CD4-positive, alpha-beta T cell treated with Interleukin-6 at 100 ng/mL for 8 hours (primary cell): ENCODE results near the gene C19orf53.
"Not testable (repeated sequence)": the region's sequence is repeated elsewhere in the genome, so short reads cannot be mapped to it uniquely, and the experiment has no call there.

Experiments used
- DNase-seq: peaks from one replicate; pipeline ENCODE4 v3.0.0-alpha.2; 2020; ENCODE audit warnings: mixed read lengths, low spot score

Gene C19orf53

GRCh38 chr19:13764101-13764807 lies 10.0 kb upstream of the C19orf53 start, which contains the start of gene MRI1:
Gene MRI1 (plus strand): TSS chr19:13764522. CDS start chr19:13764589, 67 bp downstream.
- peak; percentile 52 for DNase-seq

- no peak for DNase-seq
Measured at GRCh38 chr19:13764821-13765394, 9.3 kb upstream of the C19orf53 start.

GRCh38 chr19:13765395-13766094 lies 8.7 kb upstream of the C19orf53 start:
- no peak for DNase-seq

- no peak for DNase-seq
Measured at GRCh38 chr19:13766095-13766481, 8.2 kb upstream of the C19orf53 start.

- no peak for DNase-seq
Measured at GRCh38 chr19:13768510-13768909, 5.7 kb upstream of the C19orf53 start.

- DNase-seq = no peak
Measured at GRCh38 chr19:13770013-13770635, 4.1 kb upstream of the C19orf53 start.

- DNase-seq = no peak
Measured at GRCh38 chr19:13778398-13778797, 4.1 kb downstream of the C19orf53 start.

- no peak for DNase-seq
Measured at GRCh38 chr19:13778847-13779246, 4.6 kb downstream of the C19orf53 start.

GRCh38 chr19:13779794-13780193 lies 5.5 kb downstream of the C19orf53 start:
- DNase-seq = not testable (repeated sequence)

- no peak for DNase-seq
Measured at GRCh38 chr19:13781547-13781946, 7.3 kb downstream of the C19orf53 start.

GRCh38 chr19:13782537-13782936 lies 8.3 kb downstream of the C19orf53 start:
- no peak for DNase-seq

- no peak for DNase-seq
Measured at GRCh38 chr19:13783565-13784500, 9.6 kb downstream of the C19orf53 start.

- peak; percentile 70 for DNase-seq
Measured at GRCh38 chr19:13784731-13785452, 10.6 kb downstream of the C19orf53 start.

GRCh38 chr19:13788991-13789390 lies 14.7 kb downstream of the C19orf53 start:
- peak; percentile 40 for DNase-seq

- DNase-seq = peak; percentile 22
Measured at GRCh38 chr19:13790354-13790753, 16.1 kb downstream of the C19orf53 start.

GRCh38 chr19:13793317-13793716 lies 19.1 kb downstream of the C19orf53 start:
- DNase-seq = not testable (repeated sequence)

- no peak for DNase-seq
Measured at GRCh38 chr19:13794398-13794756, 20.1 kb downstream of the C19orf53 start.

GRCh38 chr19:13794757-13795589 lies 20.7 kb downstream of the C19orf53 start, which contains the start of gene ZSWIM4:
Gene ZSWIM4 (plus strand): TSS chr19:13795443. CDS start chr19:13795649, 206 bp downstream.
- DNase-seq = peak; percentile 96

- DNase-seq = no peak
Measured at GRCh38 chr19:13795595-13796300, 21.5 kb downstream of the C19orf53 start.
